Measurements from ENCODE around the gene DGLUCY.
"Not testable (repeated sequence)": the region's sequence is repeated elsewhere in the genome, so short reads cannot be mapped to it uniquely, and the experiment has no call there.

DGLUCY gene

DNA sequence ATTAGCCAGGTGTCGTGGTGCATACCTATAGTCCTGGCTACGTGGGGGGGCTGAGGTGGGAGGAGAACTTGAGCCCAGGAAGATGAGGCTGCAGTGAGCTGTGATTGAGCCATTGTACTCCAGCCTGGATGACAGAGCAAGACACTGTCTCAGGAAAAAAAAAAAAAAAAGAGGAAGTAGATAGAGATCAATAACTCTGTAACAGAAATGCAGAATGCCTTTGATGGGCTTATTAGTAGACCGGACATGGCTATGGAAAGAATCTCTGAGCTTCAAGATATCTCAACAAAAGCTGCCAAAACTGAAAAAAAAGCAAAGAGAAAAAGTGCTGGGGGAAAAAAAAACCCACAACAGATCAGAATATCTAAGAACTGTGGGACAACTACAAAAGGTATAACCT lies 93.1 kb downstream of the DGLUCY start:
- DNase-seq (ENCODE audit: low read depth in 2 of 2): no peak

DNA sequence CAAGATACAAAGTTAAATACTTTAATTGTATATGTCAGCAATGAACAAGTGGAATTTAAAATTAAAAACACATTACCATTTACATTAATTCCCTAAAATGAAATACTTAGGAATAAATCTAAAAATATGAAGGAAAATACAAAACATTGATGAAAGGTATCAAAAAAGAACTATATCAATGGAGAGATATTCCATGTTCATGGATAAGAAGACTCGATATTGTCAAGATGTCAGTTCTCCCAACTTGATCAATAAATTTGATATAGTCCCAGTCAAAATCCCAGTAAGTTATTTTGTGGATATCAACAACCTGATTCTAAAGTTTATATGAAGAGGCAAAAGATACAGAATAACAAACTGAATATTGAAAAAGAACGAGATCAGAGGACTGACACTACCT lies 97.1 kb downstream of the DGLUCY start:
- DNase-seq (ENCODE audit: low read depth in 2 of 2): no peak

DNA sequence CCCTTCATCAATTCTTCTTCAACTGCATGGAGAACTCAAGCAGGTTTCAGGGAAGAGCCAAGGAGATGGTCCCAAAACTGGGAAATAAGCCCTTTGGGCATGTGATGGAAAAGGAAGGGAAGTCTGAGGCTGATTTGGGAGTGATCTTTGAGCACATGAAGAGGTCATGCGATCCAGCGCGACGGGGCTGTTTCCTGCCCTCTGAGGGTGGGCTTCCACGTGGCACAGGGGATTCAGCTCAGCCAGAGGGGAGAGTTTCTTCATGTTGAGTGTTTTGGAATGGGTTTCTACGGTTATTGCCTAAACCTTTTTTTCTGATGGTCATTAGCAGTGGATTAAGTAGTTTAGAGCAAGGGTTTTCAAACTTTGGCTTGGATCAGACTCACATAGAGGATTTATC lies 100.4 kb downstream of the DGLUCY start:
- DNase-seq (ENCODE audit: low read depth in 2 of 2): no peak

DNA sequence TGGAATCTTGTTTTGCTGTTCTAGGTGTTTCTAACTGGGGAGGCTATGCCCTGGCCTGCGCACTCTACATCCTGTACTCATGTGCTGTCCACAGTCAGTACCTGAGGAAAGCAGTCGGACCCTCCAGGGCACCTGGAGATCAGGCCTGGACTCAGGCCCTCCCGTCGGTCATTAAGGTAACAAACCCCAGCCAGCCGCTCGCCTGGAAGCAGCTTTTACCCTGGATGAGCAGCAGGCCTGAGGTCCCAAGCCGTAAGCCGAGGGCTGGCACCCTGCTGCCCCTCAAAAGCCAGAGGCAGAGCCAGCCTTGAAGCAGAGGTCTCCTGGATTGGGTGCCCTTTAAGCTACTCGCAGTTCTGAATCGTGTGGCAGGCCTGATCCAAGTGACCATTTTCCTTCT lies 101.5 kb downstream of the DGLUCY start:
- no peak for DNase-seq (ENCODE audit: low read depth in 2 of 2)

DNA sequence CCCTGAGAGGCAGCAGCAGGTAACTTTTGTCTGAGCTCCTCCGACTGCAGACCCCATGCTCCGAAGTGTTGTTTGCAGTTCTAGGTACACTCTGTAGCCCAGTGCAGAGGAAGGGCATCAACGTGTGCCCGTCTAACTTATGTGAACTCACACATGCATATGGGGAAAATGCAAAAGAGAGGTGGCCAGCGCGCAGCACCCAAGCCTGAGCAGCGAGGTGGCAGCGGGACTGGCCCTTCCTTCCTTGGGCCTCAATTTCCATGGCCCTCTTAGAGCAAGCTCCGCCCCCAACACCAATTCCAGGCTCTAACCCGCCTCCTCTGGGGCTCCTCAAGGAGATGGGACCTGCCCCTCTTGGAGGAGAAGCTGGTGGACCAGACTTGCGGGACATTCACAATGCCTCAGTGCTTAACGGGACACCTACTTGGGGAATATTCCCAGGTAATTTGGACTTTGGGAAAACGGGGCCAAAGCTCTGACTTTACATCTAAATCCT lies 102.9 kb downstream of the DGLUCY start:
- no peak for DNase-seq (ENCODE audit: low read depth in 2 of 2)

DNA sequence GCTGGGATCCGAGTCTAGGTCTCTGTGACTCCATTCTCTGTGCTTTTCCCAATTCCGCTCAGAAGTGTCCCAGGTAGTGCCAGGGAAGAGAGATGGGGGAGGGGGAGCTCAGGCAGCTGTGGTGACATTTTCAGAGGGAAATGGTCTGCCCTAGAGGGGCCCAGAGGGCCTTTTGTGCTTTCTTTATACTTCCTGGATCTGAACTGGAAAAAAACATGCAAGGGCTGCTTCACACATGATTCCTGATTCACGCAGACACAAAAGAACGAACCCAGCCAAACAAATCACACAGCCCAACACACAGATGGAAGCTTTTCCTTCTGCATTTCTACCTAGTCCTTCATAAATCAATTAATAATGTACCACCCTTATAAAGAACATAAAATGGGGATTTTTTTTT lies 104.1 kb downstream of the DGLUCY start:
- DNase-seq (ENCODE audit: low read depth in 2 of 2): no peak

DNA sequence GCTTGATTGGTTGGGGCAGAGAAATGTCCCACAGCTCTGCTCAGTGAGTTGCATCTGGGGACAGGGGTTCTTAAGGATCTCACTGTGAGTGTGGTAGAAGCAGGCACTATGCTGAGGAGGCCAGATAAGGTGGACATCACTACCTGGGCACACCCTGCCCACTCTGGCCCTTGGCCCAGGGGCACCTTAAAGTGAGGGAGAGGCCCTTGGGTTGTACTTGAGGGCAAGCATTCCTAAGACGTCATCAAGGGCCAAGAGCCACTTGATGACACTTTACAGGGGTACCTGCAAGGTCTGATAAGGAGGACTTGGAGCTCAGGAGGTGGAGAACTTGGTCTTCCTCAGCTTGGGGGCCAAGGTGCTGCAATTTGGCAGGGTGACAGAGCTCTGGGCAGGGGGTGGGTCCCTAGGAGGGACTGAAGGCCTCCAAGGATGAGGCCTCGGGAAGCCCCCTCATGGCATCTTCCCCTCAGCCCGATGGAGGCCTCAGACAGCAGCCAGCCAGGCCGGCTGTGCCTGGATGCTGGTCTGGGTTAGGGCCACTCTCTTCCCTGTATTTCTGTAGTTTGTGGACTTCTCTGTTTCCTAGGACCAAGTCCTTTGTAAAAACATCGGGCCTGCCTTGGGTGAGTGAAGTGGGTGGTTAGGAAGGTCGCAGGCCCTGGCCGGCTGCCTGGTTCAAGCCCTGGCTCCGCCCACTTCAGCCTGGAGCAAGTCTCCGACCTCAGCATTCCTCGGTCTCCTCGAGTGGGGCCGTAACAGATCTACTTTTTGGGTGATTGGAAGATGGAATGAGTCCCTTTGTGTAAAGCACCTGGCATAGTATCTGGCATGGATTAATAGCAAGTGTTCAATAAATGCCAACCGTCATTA lies 105.9 kb downstream of the DGLUCY start:
- no peak for DNase-seq (ENCODE audit: low read depth in 2 of 2)

DNA sequence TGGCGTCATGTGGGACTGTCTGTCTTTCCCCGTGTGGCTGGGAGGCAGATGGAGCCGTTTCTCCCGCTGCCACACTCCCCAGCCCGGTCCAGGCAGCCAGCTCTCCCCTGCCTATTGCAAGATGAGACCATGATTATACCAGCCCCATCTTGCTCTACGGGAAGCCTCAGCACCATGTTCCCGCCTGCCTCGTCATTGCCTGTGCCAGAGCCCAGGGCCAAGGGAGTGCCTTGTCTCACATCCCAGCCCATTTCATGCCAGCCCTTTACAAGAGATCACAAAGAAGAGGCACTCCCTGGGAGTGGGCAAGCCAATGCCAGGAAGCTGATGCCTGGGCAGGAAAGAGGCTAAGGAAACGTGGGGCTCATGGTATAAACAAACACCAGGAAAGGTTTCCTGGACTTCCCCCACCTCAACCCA lies 106.7 kb downstream of the DGLUCY start:
- no peak for DNase-seq (ENCODE audit: low read depth in 2 of 2)

DNA sequence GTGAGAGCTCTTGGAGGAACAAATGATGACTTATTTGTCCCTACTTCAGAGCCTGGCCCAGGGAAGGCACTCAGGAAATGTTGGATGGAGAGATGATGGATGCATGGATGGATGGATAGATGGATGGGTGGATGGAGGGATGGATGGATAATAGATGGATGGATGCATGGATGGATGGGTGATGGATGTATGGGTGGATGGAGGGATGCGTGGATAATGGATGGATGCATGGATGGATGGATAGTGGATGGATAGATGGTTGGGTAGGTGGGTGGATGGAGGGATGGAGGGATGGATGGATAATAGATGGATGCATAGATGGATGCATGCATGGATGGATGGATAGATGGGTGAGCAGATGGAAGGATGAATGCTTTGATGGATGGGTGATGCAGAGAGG lies 107.4 kb downstream of the DGLUCY start:
- no peak for DNase-seq (ENCODE audit: low read depth in 2 of 2)

DNA sequence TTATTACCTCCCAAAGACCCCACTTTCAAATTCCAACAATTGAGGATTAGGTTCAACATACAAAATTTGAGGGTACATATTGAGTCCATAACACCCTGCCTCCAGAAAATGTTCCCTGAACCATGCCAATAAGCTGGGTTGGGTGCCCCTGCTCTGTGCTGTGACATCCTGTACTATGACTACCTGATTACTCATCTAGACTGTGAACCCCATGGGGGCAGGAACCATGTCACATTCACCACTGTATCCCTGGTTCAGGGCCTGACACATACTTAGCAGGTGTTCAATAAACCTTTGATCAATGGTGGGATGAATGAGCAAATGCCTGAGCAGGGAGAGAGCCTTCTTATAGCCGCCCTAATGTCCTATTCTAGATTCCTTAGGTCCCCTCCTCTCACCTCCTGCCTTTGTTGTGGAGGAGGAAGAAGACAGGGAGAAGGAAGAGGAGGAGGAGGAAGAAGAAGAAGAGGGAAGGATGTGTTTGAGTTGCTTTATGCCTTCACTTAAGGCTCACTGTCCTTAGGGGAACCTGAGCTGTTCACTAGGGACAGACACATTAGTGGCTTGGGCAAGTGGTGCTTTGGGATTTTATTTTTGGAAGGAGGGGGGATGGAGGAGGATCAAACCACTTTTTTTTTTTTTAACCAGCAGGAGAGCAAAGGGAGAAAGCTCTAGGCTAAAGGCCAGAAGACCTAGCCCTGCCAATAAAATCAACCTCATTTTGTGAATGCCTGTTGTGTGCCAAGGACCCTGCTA lies 109.3 kb downstream of the DGLUCY start:
- no peak for DNase-seq (ENCODE audit: low read depth in 2 of 2)

DNA sequence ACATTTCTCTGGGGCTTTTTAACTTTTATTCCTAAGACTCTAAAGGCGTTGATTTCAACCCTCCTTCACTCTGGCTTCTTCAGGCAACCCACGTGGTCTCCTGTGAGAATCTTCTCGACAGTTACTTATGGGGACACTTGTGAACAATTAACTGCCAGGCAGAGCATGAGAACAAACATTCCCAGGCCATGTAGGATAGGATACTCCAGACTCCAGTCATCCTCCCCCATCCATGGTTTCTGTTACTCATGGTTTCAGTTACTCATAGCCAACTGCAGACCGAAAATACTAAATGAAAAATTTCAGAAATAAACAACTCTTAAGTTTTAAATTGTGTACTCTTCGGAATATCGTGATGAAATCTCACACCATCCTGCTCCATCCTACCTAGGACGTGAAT lies 111.2 kb downstream of the DGLUCY start:
- DNase-seq (ENCODE audit: low read depth in 2 of 2): no peak

DNA sequence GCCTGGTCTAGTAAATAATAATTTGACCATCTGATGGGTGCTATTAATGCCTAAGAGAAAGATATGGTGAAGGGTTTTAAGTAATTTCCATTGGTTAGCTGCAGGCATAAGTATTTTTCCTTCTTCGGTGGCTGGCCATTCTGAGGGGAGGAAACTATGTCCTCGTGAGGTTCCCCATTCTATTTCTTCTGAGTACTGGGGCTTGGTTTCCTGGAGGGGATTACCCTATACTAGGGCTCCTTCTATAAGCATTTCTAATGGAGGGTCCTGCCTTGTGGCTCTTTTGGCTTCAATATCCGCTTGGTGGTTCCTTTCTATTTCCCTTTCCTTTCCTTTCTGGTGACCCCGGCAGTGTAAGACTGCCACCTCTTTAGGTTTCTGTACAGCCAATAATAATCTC lies 112.5 kb downstream of the DGLUCY start:
- DNase-seq (ENCODE audit: low read depth in 2 of 2): not testable (repeated sequence)

DNA sequence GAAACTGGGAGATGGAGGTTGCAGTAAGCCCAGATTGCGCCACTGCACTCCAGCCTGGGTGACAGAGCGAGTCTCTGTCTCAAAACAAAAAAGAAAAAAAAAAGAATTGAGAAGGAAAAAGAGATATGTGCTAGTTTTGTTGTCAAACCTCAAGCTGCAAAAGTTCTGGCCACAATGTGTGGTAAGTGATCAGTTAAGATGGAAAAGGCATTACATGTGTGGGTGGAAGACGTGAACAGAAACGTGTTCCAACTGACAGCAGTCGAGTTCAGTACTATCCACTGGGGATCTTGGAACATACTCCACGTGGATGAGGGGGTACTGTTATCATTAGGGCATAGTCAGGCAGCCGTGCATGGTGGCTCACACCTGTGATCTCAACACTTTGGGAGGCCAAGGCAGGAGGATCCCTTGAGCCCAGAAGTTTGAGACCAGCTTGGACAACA lies 113.3 kb downstream of the DGLUCY start:
- DNase-seq (ENCODE audit: low read depth in 2 of 2): no peak

DNA sequence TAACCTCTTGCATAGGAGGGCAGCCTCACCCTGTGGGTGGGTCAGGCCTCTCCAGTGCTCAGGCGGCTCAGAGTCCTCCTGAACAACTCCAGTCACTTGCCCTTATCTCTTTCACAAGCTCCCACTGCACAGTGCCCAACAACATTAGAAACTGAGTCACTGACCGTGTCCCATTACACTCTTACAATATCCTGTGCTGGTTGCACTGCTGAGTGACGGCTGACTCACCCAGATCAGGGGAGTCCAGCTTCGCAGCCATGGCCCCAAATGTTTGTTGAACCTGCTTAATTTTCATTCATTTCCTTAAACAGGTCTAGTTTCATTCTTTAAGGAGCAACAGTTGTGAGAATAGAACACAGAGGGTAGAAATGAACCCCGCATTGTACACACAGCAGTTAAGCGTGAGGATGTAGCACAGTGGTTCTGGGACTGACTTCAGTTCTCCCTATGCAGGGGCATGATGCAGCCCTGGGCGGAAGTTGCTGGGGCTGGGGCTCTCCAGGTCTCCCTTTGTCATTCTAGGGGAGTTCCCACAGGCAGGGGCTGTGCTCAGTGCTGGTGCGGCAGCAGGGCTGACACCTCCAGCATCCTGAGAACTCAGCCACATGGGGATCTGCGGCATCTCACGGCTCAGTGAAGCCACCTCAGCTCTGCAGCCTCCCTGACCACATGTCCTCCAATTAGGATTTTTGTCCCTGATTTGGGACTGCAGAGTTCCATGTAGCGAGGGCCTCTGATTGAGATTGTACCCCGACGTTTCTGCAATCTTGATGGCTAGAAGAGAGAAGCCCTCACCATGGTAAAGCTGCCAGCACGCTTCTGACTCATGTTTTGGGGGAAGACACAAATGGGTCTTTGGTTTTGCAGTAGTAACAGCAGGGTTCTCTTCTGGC lies 114.5 kb downstream of the DGLUCY start:
- DNase-seq (ENCODE audit: low read depth in 2 of 2): peak; percentile 65 to 81

DNA sequence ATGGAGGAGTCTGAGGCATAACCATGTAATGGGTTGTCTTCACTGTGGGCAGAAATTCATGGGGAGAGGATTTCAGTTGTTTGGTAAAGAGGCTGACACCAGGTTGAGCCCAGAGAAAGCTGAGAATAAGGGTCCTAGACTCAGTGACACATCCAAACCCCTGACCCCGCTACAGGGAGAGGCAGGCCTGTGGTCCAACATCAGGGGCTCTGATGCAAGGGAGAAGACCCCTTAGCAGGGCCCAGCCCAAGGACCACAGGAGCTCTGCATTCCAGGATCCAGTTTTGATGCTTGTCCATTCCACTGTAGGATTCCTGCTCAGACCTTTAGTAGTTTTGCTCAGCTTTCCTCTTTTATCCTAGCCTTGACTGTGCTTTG lies 115.1 kb downstream of the DGLUCY start:
- DNase-seq (ENCODE audit: low read depth in 2 of 2): no peak

DNA sequence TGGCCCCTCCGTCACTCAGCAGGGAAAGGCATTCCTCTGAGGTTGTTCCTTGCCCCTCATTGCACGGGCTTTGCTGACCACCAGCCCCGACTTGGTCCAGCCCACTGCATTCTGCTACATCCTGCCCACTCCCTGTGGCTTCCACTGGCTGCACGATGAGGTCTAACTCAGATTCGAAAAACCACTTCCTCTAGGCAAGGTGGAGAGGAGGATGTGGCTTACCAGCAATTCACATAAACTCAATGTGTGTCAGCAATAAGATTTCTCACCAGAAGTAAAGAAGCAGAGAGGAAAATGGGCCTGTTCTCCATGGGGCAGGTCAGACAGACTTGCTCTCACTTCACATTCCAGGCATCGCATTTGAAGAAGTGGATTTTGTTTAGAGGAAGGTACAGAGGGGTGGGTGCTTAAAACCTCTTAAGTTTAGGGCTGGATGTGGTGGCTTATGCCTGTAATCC lies 115.9 kb downstream of the DGLUCY start:
- DNase-seq (ENCODE audit: low read depth in 2 of 2): peak in 1 of 2 donors; percentile 52

DNA sequence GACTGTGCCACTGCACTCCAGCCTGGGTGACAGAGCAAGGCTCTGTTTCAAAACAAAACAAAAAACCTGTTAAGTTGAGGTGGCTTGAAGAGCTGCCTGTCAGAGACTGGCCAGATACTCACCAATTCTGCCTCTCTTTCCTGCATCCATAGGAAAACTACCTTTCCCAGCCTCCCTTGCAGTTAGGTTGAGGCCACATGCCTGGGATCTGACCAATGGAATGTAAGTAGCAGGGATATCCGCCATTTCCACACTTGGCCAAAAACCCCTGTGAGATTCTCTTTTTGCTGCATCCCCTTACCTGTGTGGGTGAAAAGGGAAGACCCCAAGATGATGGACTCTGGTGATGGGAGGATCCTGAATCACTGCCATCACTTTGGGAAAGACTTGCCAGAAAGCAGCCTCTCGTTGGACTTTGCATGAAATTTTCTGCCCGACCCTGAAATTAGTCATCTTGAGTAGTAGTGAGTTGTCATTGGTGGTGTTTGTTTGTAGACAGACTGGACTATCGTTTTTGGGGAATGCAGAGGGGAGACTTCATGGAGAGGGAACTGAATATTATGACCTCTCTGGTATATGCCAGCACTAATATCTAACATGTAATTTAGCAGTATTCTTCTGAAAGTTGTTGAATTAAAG lies 116.6 kb downstream of the DGLUCY start:
- DNase-seq (ENCODE audit: low read depth in 2 of 2): no peak

DNA sequence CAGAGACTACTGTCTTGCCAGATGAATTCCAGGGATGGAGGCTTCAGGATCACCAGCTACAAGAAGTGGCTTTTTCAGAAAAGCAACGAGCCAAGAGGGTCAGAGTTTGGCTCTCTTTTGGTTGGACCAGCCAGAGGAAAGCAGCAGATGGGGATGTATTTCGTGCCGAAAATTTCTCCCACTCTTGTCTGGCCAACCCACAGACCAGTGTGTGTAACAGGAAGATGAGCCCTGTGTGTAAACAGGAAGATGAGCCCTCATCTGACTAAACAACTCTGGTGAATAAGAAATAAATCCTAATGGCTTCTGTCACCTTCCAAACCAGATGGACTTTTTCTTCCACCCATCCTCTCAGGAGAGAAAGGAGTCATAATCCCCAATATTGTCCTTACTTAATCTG lies 117.6 kb downstream of the DGLUCY start:
- no peak for DNase-seq (ENCODE audit: low read depth in 2 of 2)

DNA sequence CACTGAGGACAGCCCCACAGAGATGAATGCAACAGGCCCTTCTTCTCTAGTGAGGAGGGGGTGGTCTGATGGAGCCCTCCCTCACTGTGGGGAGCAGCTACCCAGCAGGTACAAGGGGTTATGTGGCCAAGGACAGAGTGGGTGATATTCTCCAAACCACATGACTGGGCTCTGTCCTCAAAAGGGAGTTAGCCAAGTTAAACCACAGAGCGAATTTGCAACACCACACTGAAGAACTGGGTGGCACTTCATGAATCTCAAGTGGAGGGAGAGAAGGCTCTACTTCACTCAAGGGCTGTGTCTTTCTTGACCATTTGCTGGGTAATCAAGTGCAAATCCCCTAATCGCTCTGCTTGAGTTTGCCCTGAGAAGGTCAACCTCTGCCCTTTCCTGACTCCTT lies 118.2 kb downstream of the DGLUCY start:
- DNase-seq (ENCODE audit: low read depth in 2 of 2): no peak

DNA sequence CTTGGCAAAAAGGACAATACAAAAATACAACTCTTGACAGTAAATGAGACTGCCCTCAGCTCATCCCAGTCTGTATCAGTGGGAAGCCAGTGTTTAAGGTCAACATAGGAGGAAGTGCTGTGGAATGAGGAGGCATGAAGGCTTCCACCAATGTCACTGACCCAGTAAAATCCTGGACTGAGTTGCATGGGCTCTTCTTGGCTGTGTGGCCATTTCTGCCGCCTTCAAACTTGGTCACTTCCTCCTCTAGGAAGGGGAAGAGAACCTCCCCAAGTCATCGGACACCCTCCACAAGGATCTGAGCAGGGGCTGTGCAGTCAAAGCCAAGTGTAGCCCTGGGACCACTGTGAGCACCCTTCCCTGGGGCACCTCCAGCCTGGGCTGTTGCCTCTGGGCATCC lies 118.7 kb downstream of the DGLUCY start:
- no peak for DNase-seq (ENCODE audit: low read depth in 2 of 2)

Measured in stimulated activated CD8-positive, alpha-beta memory T cell treated with anti-CD3 and anti-CD28 coated beads, Interleukin-15, amount 100 ng/mL, for 4 hours (primary cell).